K562 (cell line): ENCODE results near the gene CCDC71L. TPM values are rescaled to one million over a fixed set of nuclear protein-coding genes. Genes with fewer than 3 reads are reported as not detected.

Source experiments
- ARID1B ChIP-seq: fragments of 450-650 bp; IDR thresholded peaks from 2 replicates; pipeline ENCODE4 v1.6.1; 2016; ENCODE audit warnings: antibody characterized with exemption, mild to moderate bottlenecking, inconsistent platforms
- ASH1L ChIP-seq: fragments of 450-650 bp; IDR thresholded peaks from 2 replicates; pipeline ENCODE4 v1.6.1; 2018; ENCODE audit warnings: borderline replicate concordance, mild to moderate bottlenecking, low read depth; ENCODE audit not compliant: partially characterized antibody
- CXXC5 ChIP-seq: fragments of 250-450 bp; sonication (Bioruptor Pico); IDR thresholded peaks from 2 replicates; pipeline ENCODE4 v1.8.0; 2022; ENCODE audit warnings: inconsistent platforms, mild to moderate bottlenecking, moderate library complexity
- PHF20 ChIP-seq: fragments of 450-650 bp; IDR thresholded peaks from 2 replicates; pipeline ENCODE4 v1.6.1; 2018; ENCODE audit not compliant: partially characterized antibody
- SIX5 ChIP-seq, 2 experiments: IDR thresholded peaks; 2 replicates each; pipeline ENCODE4 v1.6.1; 2011; ENCODE audit warnings: low read length in 2 of 2, borderline replicate concordance in 1 of 2, low read depth in 1 of 2, mild to moderate bottlenecking in 1 of 2, moderate library complexity in 1 of 2; ENCODE audit not compliant: insufficient read depth in 1 of 2
- SMAD3 ChIP-seq: fragments of 450-650 bp; formaldehyde crosslinking; conservative IDR thresholded peaks from 2 replicates; pipeline ENCODE4 v1.4.0; 2020; ENCODE audit warnings: mild to moderate bottlenecking
- SMARCA4 ChIP-seq: fragments of 450-650 bp; IDR thresholded peaks from 2 replicates; pipeline ENCODE4 v1.6.1; 2016
- SMC3 ChIP-seq: conservative IDR thresholded peaks from 2 replicates; pipeline ENCODE4 v1.6.1; 2011; ENCODE audit warnings: low read depth, low read length, improper control_type of control experiment; ENCODE audit not compliant: insufficient read depth
- ZBTB2 ChIP-seq: fragments of 450-650 bp; IDR thresholded peaks from 2 replicates; pipeline ENCODE4 v1.6.1; 2016; ENCODE audit warnings: antibody characterized with exemption
- ZFP30 ChIP-seq: fragments of 250-450 bp; sonication (Bioruptor Pico); IDR thresholded peaks from 2 replicates; pipeline ENCODE4 v1.8.0; 2022; ENCODE audit warnings: moderate library complexity, mild to moderate bottlenecking, inconsistent platforms, borderline replicate concordance
- ZNF133 ChIP-seq: fragments of 250-450 bp; sonication (Bioruptor Pico); IDR thresholded peaks from 2 replicates; pipeline ENCODE4 v1.4.0; 2020; ENCODE audit warnings: mild to moderate bottlenecking
- ZNF146 ChIP-seq: IDR thresholded peaks from one replicate; pipeline ENCODE4 v1.6.1; 2018; ENCODE audit warnings: missing compliant biosample characterization; ENCODE audit not compliant: unreplicated experiment
- ZNF318 ChIP-seq, 2 experiments: fragments of 450-650 bp; IDR thresholded peaks; 2 replicates each; pipeline ENCODE4 v1.6.1; 2016; ENCODE audit warnings: mild to moderate bottlenecking in 2 of 2, borderline replicate concordance in 1 of 2, low read depth in 1 of 2, moderate library complexity in 1 of 2
- ZNF766 ChIP-seq: fragments of 200-800 bp; sonication (Bioruptor generic); conservative IDR thresholded peaks from 2 replicates; pipeline ENCODE4 v1.6.1; 2016; ENCODE audit warnings: missing genetic modification characterization, missing compliant biosample characterization
- polyA plus RNA-seq, 8 experiments: library from polyadenylated mRNA; depleted of rRNA in 4 of 8; stranded (reverse) in 5 of 8; unstranded in 3 of 8; fragments of >200 nt; fragmentation: Nextera tagmentation in 2 of 8; fragmentation: Illumina TruSeq in 1 of 8; extraction: Ambion mirVana in 2 of 8; extraction: Trizol in 1 of 8; gene quantifications; 2 replicates each; pipeline versions ENCODE4 v1.2.1 to v1.2.3, GENCODE V29; 2011 to 2014; ENCODE audit warnings: inconsistent platforms in 1 of 8, missing spikeins in 1 of 8
- total RNA-seq, 7 experiments: library from RNA; depleted of rRNA in 6 of 7; stranded (reverse); fragments of >200 nt in 6 of 7; fragmentation: Illumina TruSeq in 2 of 7; extraction: Trizol in 2 of 7; gene quantifications; 2 replicates each; pipeline versions ENCODE4 v1.2.1 to v1.2.3, GENCODE V29; 2011 to 2021; ENCODE audit warnings: low replicate concordance in 1 of 7
- TF ChIP-seq, protein P1 (sequence below): fragments of 450-650 bp; IDR thresholded peaks from 2 replicates; pipeline ENCODE4 v1.6.1; 2017; ENCODE audit warnings: antibody characterized with exemption, mild to moderate bottlenecking

Gene CCDC71L
- total and polyA plus RNA-seq, 9 of the 15 experiments (the other 6 are each of a cell fraction or from before 2014, with no cell fraction given): 5.7 to 108 (median 25.4) TPM

GRCh38 chr7:106618480-106618879 lies 42.5 kb downstream of the CCDC71L start (continued):
- TF ChIP-seq ZNF318 (IDR thresholded peaks at IDR 0.05; ENCODE audit: borderline replicate concordance in 1 of 2, low read depth in 1 of 2) (no peak), SMAD3 (CRISPR knock-in tag) (no peak), ZNF146 (no peak), ASH1L (no peak), SIX5 (IDR thresholded peaks at IDR 0.05; ENCODE audit: borderline replicate concordance in 1 of 2, insufficient read depth in 1 of 2, low read depth in 1 of 2, low read length in 2 of 2) (no peak), SMARCA4 (peak; percentile 55), PHF20 (no peak), ZNF766 (no peak), ZNF133 (CRISPR knock-in tag) (no peak), SMC3 (no peak), CXXC5 (CRISPR knock-in tag) (no peak), ZBTB2 (no peak), ARID1B (peak; percentile 23; the same call in 1 of the 2 replicates), ZFP30 (CRISPR knock-in tag) (no peak)
- TF ChIP-seq, protein P1, sequence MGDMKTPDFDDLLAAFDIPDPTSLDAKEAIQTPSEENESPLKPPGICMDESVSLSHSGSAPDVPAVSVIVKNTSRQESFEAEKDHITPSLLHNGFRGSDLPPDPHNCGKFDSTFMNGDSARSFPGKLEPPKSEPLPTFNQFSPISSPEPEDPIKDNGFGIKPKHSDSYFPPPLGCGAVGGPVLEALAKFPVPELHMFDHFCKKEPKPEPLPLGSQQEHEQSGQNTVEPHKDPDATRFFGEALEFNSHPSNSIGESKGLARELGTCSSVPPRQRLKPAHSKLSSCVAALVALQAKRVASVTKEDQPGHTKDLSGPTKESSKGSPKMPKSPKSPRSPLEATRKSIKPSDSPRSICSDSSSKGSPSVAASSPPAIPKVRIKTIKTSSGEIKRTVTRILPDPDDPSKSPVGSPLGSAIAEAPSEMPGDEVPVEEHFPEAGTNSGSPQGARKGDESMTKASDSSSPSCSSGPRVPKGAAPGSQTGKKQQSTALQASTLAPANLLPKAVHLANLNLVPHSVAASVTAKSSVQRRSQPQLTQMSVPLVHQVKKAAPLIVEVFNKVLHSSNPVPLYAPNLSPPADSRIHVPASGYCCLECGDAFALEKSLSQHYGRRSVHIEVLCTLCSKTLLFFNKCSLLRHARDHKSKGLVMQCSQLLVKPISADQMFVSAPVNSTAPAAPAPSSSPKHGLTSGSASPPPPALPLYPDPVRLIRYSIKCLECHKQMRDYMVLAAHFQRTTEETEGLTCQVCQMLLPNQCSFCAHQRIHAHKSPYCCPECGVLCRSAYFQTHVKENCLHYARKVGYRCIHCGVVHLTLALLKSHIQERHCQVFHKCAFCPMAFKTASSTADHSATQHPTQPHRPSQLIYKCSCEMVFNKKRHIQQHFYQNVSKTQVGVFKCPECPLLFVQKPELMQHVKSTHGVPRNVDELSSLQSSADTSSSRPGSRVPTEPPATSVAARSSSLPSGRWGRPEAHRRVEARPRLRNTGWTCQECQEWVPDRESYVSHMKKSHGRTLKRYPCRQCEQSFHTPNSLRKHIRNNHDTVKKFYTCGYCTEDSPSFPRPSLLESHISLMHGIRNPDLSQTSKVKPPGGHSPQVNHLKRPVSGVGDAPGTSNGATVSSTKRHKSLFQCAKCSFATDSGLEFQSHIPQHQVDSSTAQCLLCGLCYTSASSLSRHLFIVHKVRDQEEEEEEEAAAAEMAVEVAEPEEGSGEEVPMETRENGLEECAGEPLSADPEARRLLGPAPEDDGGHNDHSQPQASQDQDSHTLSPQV: peak; percentile 65
